Activated CD8-positive, alpha-beta memory T cell treated with anti-CD3 and anti-CD28 coated beads for 4 hours (primary cell): Measurements from ENCODE around the gene ARAF.

ENCODE experiments used
- DNase-seq, 2 donors: peaks; one replicate each; pipeline ENCODE4 v3.0.0-alpha.2; 2020; ENCODE audit warnings: low read depth in 2 of 2

The ARAF gene

DNA sequence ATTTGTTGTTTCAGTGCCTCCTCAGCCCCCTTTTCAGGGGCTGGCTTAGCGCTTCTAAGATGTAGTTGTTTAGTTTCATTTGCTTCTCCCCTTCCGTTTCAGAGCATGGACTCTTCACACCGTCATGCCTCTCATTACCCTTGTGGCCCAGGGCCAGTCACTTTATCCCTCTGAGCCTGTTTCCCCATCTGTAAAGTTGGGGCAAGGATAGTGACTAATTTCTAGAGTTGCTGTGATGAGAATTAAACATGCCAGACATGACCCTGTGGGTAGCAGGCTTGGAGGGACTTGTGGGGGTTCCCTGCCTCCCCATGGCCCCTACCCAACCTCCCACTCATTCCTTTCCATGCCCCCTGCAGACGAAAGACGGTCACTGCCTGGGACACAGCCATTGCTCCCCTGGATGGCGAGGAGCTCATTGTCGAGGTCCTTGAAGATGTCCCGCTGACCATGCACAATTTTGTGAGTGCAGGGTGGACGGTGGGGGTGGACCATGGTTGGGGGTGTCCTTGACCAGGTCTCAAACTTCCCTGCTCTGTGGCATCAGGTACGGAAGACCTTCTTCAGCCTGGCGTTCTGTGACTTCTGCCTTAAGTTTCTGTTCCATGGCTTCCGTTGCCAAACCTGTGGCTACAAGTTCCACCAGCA, 3.6 kb downstream of the ARAF start:
- DNase-seq: no peak

DNA sequence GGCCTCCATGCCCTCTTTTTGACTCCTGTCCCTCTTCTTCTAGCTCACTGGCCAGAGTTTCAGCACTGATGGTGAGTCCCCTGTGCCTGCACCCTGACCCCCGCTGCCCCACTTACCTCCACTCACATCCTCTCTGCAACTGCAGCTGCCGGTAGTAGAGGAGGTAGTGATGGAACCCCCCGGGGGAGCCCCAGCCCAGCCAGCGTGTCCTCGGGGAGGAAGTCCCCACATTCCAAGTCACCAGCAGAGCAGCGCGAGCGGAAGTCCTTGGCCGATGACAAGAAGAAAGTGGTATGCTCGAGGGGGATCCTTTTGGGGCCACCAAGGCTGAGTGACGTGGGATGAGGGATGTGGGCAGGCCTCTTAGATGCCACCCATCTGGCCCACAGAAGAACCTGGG, 5.8 kb downstream of the ARAF start:
- DNase-seq: no peak

DNA sequence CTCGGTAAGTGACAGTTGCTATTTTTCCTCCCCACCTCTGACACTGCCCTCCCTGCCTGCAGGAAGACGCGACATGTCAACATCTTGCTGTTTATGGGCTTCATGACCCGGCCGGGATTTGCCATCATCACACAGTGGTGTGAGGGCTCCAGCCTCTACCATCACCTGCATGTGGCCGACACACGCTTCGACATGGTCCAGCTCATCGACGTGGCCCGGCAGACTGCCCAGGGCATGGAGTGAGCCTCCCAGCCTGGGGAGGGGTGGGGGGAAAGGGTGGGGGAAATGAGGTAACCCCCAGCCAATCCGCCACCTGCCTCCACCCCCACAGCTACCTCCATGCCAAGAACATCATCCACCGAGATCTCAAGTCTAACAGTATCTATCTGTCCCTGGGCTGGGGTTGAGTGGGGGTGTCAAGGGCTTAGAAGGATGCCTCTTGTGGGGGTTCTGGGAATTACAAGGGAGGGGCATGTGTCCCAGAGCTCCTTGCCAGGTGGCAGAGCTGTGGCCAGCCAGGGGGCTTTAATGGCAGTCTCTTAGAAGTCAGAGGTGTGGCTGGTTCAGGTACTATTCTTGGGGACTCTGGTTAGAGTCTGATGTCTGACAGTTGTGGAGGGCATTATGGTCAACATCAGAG, 7.8 kb downstream of the ARAF start:
- DNase-seq: no peak

DNA sequence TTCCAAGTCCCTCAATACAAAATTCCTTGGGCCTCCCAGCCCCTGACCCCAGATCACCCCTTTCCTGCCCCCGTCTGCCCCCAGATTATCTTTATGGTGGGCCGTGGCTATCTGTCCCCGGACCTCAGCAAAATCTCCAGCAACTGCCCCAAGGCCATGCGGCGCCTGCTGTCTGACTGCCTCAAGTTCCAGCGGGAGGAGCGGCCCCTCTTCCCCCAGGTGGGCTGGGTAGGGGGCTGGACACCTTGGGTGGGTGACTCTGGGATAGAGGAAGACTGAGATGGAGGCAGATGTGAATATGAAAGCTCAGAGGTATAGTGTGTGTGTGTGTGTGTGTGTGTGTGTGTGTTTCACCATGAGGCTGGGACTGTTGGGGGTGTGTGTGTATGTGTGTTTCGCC, 9.8 kb downstream of the ARAF start:
- DNase-seq: no peak

DNA sequence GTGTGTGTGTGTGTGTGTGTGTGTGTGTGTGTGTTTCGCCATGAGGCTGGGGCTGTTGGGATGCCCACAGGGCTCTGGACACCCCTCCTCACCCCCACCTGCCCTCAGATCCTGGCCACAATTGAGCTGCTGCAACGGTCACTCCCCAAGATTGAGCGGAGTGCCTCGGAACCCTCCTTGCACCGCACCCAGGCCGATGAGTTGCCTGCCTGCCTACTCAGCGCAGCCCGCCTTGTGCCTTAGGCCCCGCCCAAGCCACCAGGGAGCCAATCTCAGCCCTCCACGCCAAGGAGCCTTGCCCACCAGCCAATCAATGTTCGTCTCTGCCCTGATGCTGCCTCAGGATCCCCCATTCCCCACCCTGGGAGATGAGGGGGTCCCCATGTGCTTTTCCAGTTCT, 10.2 kb downstream of the ARAF start:
- DNase-seq: no peak

DNA sequence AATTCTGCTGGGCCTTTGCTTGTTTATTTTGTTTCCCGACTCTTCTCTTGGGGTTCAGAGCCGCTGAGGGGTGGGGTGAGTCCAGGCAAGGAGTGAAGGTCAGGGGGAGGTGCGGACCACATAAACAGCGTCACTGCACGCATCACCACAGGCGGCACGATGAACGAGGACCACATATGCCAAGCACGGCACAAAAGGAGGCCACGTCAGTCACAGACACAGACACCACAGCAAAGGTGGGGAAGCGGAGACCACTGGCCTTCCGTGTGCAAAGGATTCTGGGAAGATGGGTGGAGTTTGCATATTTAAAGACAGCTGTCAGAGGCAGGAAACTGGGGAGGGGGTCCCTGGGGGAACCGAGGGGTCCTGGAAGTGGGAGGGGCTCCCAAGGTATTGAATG, 10.9 kb downstream of the ARAF start:
- no peak for DNase-seq

DNA sequence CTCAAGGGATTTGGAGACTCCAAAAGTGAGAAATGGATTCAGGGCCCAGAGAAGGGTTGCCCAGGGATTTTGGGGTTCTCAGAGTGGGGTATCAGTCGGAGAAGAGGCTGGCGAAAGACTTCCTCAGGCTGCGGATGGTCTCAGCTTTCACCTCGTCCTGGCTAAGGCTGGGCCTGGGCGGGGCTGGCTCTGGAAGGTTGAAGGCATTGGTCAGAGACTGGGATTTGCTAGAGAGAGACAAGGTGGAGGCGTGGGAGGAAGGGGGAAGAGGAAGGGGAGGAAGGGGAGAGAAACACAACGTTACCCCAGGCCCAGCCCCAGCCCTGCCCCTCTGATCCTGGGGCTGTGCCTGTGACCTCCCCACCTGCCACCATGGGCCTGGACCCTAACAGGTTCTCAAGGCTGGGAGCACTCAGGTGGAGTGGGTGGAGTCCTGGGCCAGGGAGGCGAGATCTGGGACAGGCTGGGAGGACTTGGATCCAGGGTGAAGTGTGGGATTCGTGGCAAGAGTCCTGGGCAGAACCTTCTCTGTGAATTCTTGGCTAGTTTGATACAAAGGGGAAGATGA, 11.9 kb downstream of the ARAF start:
- DNase-seq: no peak

DNA sequence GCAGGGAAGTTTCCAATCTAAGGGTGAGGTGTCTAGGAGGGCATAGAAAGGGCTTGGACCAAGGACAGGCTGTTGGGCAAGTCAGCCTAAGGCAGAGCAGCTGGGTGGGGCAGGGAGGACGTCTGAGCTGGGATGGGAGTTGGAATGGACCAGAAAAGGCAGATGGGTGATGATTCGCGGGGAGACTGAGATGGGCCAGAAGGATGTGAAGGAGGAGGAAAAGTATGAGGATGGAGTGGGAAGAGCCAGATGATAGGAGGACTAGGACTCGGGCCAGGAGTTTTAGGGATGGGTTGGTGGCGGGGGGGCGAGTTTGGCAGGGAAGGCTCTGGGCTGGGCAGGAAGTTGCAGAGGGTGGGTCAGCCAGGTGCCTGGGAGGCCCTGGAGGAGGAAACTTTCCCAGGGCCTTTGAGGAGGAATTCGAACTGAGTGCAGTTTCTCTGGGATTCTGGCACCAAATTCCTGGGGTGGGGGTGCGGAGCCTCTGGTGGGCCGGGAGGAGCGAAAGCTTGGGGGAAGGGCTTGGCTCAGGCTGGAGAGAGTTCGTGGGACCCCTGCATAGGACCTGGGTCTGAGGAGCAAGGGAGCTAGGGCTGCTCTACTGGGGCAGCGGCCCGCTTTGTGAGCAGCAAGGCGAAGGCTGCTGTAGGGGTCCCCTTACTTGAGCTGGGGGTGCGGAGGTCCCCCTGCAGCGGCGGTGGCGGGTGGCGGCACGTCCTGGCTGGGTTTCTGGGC, 12.5 kb downstream of the ARAF start:
- no peak for DNase-seq

DNA sequence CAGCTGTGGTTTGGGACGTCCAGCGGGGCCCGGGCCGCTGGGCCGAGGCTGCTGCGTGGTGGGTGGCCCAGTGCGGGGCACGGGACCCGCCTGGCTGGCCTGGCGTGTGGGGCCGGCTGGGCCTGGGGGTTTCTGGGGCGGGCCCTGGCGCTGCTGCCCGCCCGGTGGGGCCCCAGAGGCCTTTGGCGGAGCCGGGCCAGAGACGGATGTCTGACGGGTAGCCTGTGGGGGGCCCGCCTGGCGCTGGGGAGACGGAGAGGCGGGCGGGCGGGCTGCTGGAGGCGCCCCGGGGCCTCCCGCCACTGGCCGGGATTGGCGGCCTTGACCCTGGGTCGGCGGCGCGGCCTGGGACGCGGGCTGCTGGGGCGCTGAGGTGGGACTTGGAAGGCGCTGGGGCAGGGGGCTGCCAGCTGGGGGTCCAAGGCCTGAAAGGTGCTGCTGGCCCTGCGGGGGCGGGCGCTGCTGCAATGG, 13.1 kb downstream of the ARAF start:
- DNase-seq: no peak

DNA sequence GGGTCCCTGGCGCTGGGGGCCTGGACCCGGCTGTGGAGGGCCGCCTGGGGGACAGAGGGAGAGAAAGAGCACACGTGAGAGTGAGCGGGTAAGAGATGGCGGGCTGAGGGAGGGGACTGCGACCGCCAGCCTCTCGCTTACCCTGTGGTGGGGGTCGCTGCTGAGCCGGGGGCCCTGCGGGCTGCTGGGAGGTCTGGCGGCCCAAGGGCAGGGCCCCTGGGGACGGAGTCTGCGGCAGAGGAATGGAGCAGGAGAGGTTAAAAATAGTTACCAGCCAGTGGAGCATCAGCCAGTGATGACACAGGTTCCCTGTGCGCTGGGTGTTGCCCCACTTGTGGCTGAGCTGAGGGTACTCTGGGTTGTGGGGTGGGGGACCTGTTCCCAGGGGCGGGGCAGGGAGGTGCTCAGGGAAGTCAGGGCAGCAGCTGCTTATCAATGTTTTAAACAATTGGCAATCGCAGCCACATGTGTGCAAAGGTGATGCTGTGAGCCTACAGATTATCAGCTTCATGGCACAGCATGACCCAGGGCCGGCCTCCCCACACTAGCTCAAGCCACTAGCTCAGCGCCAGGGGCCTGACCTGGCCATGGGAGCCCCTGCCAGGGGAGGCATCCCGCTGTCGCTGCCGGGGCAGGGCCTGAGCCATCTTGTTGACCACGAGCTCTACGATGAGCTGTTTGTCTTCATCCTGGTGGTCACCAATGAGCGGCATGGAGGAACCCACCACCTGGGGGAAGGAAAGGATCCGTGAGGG, 13.7 kb downstream of the ARAF start:
- no peak for DNase-seq

DNA sequence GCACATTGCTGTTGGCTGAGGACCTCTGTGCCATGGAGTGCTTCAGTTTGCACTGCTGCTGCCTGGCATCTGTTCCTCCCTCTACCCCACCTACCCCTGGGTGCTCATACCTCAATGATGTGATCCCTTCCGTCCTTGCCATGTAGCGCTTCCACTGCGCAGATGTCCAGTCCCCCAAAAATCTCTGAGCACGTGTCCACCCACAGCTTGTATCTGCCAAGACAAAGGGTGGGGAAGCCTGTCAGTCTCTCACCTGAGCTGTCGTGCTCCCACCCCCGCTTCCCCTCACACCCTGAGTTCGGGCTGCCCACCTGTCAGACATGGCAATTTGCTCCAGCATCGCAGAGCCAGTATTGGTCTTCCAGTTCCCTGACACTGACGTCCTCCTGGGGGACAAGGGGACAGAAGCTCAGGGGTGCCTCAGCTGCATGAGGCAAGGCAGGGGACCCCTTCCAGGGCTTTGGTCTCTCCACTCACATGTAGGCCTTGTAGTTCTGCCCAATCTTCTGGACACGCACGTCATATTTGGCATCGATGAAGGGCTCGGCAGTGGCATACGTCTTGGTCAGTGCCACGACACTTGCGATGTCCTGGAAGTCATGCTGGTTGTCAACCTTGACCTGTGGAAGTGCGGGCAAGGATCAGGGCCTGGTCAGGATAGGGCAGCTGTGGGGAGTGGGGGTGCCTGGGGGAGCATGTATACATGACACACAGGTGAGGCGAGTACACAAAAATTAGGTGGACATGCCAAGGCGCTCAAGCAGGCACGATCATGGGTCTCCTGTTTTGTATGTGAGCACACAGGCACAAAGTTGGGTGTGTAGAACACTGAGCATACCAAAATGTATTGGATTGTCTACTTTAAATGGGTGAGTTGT, 15.3 kb downstream of the ARAF start:
- no peak for DNase-seq

DNA sequence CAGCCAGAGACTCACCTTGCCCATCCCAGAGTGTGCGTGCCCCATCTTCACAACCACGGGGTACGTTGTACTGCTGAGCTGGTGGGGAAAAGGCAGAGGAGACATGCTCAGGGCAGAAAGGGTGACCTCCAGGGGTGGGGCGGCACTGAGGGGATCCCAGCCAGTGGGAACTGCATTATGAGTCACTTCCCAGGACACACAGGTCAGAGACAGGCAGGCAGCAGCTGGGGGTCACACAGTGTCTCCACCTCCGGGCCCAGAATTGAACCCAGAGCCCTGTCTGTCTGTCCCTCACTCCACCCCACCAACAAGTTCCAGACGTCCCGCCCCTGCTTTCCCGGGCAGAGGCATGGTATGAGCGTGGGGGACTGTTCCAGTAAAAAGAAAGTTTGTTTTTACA, 16.4 kb downstream of the ARAF start:
- no peak for DNase-seq

DNA sequence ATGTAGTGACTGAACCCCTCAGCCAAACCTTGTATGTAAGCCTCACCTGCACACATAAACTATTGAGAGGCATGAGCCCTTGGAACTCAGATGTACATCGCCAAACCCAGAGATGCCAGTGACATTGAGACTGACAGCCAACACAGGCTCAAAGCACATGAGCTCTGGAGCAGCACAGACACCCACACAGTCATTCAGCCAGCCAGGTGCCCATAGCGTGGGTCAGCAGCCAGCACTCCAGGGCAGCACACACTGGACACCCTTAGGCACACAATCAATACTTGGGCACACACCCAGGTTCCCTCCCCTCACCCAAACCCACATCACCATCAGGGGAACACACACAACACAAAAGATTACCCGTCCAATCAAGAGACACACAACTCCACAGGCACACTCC, 16.9 kb downstream of the ARAF start:
- DNase-seq: no peak

DNA sequence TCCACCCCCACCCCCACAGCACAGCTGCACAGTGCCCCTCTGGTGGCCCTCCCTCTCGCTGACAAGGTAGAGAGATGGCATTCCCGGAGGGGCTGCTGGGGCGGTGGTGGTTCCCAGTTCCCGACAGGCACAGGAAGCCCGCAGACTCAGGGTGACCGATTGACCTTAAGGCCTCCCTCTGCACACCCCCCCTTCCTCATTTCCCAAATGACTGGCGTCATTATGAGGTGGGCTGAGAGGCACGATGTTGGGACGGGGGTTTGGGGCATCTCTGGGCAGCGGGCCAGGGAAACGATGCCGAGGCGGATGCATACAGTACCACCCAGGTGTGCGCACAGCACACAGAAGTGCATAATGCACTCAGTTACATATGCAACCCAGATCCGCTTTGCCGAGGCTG, 17.7 kb downstream of the ARAF start:
- no peak for DNase-seq

DNA sequence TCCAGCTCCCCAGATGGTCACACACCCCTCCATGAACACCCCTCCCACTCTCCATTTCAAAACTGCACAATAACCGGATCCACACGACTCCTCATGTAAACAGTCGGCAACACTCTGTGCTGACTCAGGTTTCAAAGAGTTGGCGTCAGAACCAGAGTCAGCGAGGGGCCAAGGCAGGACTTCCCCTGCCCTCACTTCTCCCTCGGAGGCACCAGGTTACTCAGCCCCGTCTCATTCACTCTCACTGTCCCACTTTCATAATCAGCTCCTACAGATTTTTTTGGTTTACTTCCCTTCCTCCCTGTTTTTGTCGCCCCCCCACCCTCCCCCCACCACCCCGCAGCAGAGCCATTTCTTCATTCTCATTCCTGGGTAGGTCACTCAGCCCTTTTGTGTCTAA, 18.5 kb downstream of the ARAF start:
- DNase-seq: no peak

DNA sequence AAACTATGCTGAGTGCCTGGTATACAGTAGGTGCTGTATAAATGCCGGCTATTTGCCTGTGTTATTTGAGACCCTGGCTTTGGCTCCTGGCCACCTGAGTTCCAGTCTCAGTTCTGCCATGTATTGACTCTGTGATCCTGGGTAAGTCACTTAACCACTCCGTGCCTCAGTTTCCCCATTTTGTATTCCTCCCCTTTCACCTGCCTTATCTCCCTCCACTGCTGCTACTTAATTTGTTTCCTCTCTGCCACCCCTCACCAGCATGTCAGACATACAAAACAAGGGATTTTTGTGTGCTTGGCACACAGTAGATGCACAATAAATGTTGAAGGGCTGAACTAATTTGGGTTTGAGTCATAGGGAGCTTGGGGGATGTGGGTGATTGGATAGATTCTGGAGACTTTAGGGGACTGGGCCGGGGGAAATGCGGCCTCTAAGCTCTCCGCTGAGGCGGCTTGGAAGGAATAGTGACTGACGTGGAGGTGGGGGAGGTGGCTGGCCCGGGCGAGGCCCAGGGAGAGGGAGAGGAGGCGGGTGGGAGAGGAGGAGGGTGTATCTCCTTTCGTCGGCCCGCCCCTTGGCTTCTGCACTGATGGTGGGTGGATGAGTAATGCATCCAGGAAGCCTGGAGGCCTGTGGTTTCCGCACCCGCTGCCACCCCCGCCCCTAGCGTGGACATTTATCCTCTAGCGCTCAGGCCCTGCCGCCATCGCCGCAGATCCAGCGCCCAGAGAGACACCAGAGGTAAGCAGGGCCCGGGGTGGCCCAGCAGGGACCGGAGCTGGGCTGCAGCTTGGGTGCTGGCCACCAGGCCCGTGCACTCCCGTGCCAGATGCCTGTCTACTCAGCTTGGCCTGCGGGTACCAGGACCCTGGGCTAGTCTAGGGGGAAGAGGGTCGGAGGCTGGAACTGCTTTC, 21.0 kb downstream of the ARAF start, which contains the start of gene TIMP1:
TIMP1 (plus strand) TSS at position 706 of the 917 bp plus-strand sequence. CDS start 980 bp downstream, outside the sequence.
- peak; percentile 69 to 76 for DNase-seq

DNA sequence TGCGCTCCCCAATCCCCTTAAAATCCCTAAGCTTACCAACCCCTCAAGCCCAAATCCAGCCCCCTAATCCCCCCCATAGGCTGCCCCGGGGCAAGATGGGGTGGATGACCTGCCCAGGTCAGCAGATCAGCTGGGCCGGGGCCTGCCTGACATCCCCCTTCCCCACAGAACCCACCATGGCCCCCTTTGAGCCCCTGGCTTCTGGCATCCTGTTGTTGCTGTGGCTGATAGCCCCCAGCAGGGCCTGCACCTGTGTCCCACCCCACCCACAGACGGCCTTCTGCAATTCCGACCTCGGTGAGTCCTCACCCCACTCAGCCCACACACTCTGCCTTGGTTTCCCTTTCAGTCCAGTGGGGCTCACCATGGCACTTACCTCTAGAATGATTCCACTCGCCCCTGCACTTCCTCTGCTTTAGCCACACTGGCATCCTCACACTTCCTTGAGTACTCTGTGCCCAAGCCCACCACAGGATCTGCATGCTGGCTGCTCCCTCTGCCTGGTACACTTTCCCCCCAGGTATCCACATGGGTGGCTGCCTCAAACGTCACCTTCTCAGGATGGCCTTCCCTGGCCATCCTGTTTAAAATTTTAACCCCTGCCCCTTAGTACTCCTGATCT, 22.3 kb downstream of the ARAF start:
- no peak for DNase-seq

DNA sequence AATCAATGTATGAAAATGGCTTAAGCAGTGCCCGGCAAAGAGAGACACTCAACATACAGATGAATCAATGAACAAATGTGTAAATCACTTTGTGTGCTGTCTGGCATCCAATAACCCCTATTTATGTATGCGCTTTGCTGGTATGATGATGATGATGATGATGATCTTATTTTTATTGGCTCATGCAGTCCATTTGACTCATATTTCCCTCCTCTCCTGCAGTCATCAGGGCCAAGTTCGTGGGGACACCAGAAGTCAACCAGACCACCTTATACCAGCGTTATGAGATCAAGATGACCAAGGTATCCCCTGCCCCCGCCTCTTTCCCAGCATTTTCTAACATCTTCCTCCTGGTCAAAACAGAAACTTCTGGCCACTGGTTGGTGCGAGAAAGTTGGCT, 23.7 kb downstream of the ARAF start:
- no peak for DNase-seq

DNA sequence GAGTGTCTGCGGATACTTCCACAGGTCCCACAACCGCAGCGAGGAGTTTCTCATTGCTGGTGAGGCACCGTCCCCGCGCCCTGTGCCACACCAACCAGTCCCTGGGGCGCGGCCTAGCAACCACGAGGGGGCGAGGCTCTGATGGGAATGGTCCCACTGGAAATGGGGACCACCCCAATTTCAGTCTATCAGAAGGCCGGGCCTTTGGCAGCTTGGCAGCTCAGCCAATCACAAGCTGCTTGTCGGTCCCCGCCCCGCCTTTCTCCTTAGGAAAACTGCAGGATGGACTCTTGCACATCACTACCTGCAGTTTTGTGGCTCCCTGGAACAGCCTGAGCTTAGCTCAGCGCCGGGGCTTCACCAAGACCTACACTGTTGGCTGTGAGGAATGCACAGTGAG, 24.3 kb downstream of the ARAF start:
- no peak for DNase-seq
